Activated CD8-positive, alpha-beta memory T cell treated with anti-CD3 and anti-CD28 coated beads for 24 hours (primary cell): Measurements from ENCODE around the gene SORBS2.
"Not testable (repeated sequence)": the region's sequence is repeated elsewhere in the genome, so short reads cannot be mapped to it uniquely, and the experiment has no call there.

Experiments used
- DNase-seq: peaks from one replicate; pipeline ENCODE4 v3.0.0-alpha.2; 2020

The SORBS2 gene

GRCh38 chr4:185811509-185812364 lies at the start of gene SORBS2:
TSS of gene SORBS2 (minus strand) at chr4:185812194. CDS start at chr4:185690571, 121,623 bp downstream.
- DNase-seq, result no peak

GRCh38 chr4:185859111-185859510 lies 47.1 kb upstream of the SORBS2 start:
- DNase-seq, result no peak

GRCh38 chr4:185857561-185857960 lies 45.6 kb upstream of the SORBS2 start:
- DNase-seq, result not testable (repeated sequence)

- DNase-seq, result no peak
Measured at GRCh38 chr4:185853841-185854240, 41.8 kb upstream of the SORBS2 start.

GRCh38 chr4:185852961-185853360 lies 41.0 kb upstream of the SORBS2 start:
- DNase-seq, result no peak

- DNase-seq, result no peak
Measured at GRCh38 chr4:185849664-185850550, 37.9 kb upstream of the SORBS2 start.

- DNase-seq, result no peak
Measured at GRCh38 chr4:185847352-185848097, 35.5 kb upstream of the SORBS2 start.

GRCh38 chr4:185846505-185847150 lies 34.6 kb upstream of the SORBS2 start:
- DNase-seq, result no peak

GRCh38 chr4:185845966-185846365 lies 34.0 kb upstream of the SORBS2 start:
- DNase-seq, result no peak

GRCh38 chr4:185841451-185841850 lies 29.5 kb upstream of the SORBS2 start:
- DNase-seq, result no peak

GRCh38 chr4:185840953-185841352 lies 29.0 kb upstream of the SORBS2 start:
- no peak for DNase-seq

GRCh38 chr4:185840201-185840600 lies 28.2 kb upstream of the SORBS2 start:
- DNase-seq, result no peak

- DNase-seq, result no peak
Measured at GRCh38 chr4:185839770-185840169, 27.8 kb upstream of the SORBS2 start.

GRCh38 chr4:185839194-185839712 lies 27.3 kb upstream of the SORBS2 start:
- DNase-seq, result no peak

GRCh38 chr4:185838514-185839193 lies 26.7 kb upstream of the SORBS2 start:
- no peak for DNase-seq

GRCh38 chr4:185838104-185838452 lies 26.1 kb upstream of the SORBS2 start:
- DNase-seq, result no peak

GRCh38 chr4:185837415-185838103 lies 25.6 kb upstream of the SORBS2 start:
- no peak for DNase-seq

- DNase-seq, result no peak
Measured at GRCh38 chr4:185836241-185837084, 24.5 kb upstream of the SORBS2 start.

- no peak for DNase-seq
Measured at GRCh38 chr4:185835814-185836213, 23.8 kb upstream of the SORBS2 start.

GRCh38 chr4:185835336-185835735 lies 23.3 kb upstream of the SORBS2 start:
- DNase-seq, result no peak
